HG03095 (cell line): Measurements from ENCODE around the gene DNALI1.

Experiments used
- ATAC-seq: cut with Tn5 transposase; IDR thresholded peaks from one replicate; pipeline ENCODE4 v1.9.1; 2021; ENCODE audit warnings: moderate library complexity; ENCODE audit not compliant: unreplicated experiment

Gene DNALI1

DNA sequence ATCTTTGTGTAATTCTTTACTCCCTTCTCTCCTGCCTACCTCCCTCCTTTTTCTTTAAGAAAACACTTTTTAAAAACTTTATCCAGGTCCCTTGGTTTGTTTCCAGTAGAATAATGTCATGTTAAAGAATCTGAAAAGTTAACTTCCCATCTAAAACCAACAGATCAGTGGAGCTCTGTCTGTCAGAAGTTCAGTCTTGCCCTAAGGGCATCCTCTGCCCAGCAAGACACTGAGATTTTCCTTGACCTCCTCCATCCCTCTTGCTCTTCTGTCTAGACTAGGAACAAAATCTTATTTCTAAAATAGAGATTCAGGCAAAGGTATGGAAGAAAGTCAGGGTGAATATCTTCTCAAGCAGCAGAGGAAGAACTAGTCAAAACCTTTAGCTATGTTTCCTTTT, 44.7 kb downstream of the DNALI1 start:
- no peak for ATAC-seq

DNA sequence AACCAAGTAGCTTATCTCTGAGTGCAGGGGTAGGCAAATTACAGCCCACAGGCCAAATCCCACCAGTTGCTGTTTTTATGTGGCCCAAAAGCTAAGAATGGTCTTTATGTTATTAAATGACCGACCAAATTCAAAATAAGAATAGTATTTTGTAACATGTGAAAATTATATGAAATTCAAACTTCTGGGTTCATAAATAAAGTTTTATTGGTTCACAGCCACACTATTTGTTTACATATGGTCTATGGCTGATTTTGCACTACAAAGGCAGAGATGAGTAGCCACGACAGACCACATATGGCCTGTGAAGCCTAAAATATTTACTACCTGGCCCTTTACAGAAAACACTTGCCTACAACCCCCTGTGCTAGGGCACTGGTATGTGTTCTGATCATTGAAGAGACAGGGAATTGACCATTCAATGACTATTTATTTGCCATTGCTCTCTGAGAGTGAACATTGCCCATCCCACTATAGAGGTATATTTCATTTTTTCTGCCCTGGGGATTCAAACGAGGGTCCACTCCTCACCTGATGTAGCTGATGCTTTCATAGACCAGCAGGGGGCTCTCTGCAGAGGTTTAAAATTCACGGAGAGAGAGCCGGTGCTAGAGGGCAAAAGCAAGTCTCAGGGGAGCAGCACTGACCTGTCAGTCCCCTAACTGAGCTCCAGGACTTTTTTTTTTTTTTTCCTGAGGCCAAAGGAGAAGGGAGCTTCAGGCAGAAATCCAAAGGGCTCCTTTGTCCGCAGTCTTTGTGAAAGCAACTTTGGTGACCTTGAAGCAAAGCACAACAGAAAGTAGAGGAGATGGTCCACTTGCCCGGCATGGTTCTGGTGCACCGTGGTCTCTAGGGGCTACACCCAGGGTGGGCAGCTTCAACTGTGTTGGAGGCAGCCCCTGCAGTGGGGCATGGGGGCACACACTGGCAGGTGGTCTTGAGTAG, 46.3 kb downstream of the DNALI1 start:
- ATAC-seq = no peak

DNA sequence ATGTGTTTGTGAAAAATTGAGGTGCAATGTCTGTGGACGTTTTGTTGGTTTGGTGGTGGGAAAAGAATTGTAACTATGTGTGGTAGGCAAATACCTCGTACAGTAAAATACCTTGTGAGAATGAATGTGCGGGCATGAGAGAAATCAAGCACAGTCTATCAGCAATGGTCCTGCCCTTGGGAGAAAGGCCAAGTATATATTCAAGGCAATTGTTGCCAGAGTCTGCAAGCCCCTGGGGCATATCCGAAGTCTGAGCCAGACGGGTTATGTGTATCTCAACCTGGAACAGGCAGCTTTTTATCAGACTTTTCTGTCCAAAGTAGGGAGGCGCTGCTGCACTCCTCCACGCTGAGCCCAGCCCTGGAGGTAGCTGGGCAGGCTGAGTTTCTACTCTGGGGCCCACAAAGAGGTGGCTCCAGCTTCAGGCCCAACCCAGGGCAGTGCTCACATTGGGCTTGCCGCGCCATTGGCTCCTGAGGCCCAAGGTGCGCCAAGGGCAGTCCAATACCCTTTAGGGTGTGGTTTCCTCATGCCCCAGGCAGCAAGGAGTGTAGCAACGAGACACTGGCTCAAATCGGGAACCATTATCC, 48.4 kb downstream of the DNALI1 start:
- no peak for ATAC-seq

DNA sequence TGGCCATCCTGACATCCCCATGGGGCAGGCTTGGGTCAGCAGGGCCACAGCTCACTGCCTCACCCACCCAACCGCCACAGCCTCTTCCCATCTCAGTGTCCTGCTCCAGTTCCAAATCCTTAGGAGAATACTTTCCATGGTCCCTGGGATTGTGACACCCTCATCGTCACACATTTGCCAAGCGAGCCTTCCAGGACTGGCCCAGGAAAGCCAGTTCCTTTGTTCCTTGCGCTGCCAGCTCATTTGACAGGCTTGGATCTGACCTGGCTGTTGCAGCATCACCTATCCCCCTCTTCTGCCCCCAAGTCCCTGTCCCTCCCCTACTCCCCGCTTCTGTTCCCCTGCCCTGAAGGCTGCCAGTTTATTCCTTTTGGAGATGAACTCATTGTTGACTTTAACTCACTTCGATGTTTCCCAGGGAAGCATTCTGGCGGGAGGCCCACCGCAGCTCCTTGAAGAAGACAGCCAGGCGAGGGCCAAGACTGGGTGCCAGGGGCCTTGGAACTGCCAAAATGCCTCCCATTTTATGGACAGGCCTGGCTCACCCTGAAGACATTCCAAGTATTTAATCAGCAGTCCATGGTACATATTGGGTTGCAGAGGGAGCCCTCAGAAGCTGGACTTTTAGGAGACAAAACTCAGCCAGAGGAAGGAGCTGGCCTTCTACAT, 49.2 kb downstream of the DNALI1 start:
- no peak for ATAC-seq

DNA sequence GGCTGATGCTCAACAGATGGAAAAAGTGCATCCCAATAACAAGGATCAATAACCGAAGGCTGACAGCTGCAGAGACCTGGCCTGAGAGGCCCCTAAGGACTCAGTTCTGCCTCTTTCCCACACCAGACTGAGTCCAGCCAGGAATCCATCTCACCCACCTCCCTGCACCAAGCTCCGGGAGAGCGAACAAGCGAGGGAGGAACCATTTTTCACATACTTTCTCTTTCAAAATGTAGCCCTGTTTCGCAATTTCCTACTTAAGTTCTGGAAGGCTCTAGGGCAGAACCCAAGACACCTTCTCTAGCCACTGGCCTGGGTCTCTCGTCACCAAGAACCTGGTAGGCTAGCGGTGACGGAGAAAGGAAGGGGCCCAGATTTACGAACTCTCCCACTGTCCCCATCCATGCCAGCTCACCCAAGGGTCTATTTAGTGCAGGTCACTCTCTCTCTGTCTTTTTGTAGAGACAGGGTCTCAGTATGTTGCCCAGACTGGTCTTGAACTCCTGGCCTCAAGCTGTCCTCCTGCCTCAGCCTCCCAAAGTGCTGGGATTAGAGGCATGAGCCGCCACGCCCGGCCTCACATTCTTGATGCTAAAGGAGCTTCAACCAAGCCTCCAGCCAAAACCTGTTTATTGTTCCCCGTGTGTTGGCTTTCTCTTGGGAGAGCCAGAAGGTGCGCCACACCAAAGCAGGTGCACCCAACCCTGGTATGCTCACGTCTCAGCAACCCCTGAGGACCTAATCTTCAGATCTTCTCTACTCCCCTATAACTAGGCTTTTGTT, 49.9 kb downstream of the DNALI1 start:
- no peak for ATAC-seq

DNA sequence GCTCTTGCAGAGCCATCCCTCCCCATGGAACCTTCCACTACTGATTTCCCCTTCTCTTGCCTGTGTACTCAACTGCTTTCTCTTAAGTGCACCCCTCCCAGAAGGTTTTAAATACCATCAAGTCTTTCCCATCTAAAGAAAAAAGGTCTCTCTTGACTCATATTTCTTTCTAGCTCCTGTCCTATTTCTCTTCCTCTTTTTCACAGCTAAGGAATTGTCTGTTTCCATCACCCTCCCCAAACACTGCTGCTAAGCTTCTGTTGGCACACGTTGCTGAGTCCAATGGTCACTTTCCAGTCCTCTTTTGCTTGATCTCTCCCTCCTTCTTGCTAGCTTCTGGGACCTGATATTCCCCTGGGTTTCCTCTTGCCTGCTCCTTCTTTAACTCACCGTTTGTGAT, 52.3 kb downstream of the DNALI1 start:
- ATAC-seq = no peak

DNA sequence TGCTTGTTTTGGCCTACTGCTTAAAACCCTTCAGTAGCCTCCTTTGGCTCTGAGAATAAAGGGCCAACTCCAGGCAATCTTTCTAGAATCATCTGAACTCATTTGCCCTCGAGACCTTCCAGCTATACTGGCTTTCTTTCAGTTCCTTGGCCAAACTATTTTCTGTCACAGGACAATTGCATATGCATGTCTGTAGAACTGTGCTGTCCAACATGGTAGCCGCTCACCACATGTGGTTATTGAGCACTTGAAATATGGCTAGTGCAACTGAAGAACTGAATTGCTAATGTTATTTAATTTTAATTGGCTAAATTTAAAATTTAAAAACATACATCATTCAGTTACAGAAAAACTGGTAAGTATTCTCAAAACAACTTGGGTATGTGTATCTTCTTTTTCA, 53.3 kb downstream of the DNALI1 start:
- ATAC-seq = no peak

DNA sequence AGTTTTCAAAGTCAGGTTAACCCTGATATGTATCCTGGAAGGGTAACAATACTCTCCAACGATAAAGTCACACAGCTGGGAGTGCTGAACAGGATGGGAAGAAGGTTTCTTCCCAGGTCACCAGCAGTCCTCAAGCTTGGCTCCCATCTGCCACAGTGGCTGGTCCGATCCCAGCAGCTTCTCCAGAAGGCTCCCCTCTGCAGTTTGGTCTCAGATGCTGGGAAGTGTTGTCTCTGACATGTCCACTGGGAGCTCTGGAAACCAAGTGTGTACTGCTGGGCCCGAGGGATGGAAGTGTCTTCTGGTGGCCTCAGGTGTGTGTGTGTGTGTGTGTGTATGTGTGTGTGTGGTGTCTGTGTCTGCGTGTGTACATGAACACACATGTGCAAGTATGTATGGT, 55.4 kb downstream of the DNALI1 start:
- no peak for ATAC-seq

DNA sequence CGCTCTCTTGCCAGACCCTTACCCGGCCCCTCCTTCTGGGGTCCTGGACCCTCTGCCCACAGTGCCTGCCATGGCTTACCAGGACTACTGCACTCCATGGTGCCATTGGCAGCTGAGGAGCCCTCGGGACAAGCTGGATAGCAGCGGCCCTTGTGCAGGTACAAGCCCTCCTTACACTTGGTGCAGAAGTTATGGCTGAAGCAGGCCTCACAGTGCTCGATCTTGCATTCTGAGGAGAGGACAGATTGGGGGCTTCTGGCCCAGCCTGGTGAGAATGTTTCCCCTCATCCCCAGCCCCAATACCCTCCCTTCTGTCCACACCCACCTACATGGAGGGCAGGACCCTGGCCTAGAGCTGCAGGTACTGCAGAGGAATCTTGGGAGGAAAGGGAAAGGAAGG, 57.4 kb downstream of the DNALI1 start:
- no peak for ATAC-seq

DNA sequence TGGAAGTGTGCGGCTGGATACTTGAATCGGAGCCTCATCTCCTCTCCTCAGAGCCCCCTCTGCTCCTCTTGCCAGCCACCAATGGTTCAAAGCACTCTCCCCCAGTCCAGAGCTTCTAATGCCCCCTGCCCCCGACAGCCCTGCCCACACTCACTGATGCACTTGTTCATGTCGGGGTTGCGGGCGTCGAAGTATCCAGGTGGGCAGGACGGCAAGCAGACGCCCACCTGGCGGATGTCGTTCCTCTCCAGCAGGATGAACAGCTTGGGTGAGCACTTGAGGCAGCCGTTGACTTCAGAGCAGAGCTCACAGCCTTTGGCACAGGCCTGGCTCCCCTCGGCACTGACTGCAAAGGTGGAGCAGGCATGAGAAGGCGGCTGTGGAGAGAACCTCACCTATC, 59.6 kb downstream of the DNALI1 start:
- no peak for ATAC-seq
